WTC11 (cell line): ENCODE measurements around the gene DMXL1. TPM values are rescaled to one million over a fixed set of nuclear protein-coding genes. Genes with fewer than 3 reads are reported as not detected.

Source experiments
- ATAC-seq: fragments of 200-7000 bp; cut with Tn5 transposase; 2 replicates; pipeline ENCODE4 v1.10.0; 2021; ENCODE audit warnings: mild to moderate bottlenecking, moderate library complexity
- CTCF ChIA-PET: fragments of 300-600 bp; sonication (Branson Sonifier 250); formaldehyde crosslinking; loops from one replicate; lab custom pipeline; 2021; ENCODE audit warnings: antibody characterized with exemption; lab: Charles Lee
- POLR2A ChIA-PET: fragments of 350-600 bp; sonication (Branson Sonifier 250); formaldehyde crosslinking; loops from one replicate; lab custom pipeline; 2021; ENCODE audit warnings: antibody characterized with exemption; lab: Charles Lee
- DNase-seq: peaks from one replicate; pipeline ENCODE4 v3.0.0; 2021; ENCODE audit warnings: low spot score
- H3K27ac Mint-ChIP-seq: 2 replicates; pipeline ENCODE4 v1.8.0; 2021; ENCODE audit warnings: mixed read lengths
- H3K27me3 Mint-ChIP-seq: 2 replicates; pipeline ENCODE4 v1.8.0; 2021; ENCODE audit warnings: low read depth, mild to moderate bottlenecking, moderate library complexity, mixed read lengths
- H3K36me3 Mint-ChIP-seq: 2 replicates; pipeline ENCODE4 v1.8.0; 2021; ENCODE audit warnings: mixed read lengths
- H3K4me1 Mint-ChIP-seq: 2 replicates; pipeline ENCODE4 v1.8.0; 2022; ENCODE audit warnings: mixed read lengths
- H3K4me3 Mint-ChIP-seq: 2 replicates; pipeline ENCODE4 v1.8.0; 2021; ENCODE audit warnings: mild to moderate bottlenecking, moderate library complexity, mixed read lengths
- H3K9me3 Mint-ChIP-seq: 2 replicates; pipeline ENCODE4 v1.8.0; 2021; ENCODE audit warnings: mixed read lengths
- CREB1 ChIP-seq: sonication (generic); formaldehyde crosslinking; IDR thresholded peaks from 2 replicates; pipeline ENCODE4 v1.8.0; 2023; ENCODE audit warnings: mild to moderate bottlenecking, missing genetic modification reagents
- ETV6 ChIP-seq: sonication (generic); formaldehyde crosslinking; IDR thresholded peaks from 2 replicates; pipeline ENCODE4 v1.8.1; 2022; ENCODE audit warnings: mild to moderate bottlenecking, missing genetic modification reagents
- FOXP1 ChIP-seq: sonication (generic); formaldehyde crosslinking; IDR thresholded peaks from 2 replicates; pipeline ENCODE4 v1.8.0; 2022; ENCODE audit warnings: missing genetic modification reagents, mild to moderate bottlenecking, moderate library complexity, borderline replicate concordance
- KAT7 ChIP-seq: sonication (generic); formaldehyde crosslinking; IDR thresholded peaks from 2 replicates; pipeline ENCODE4 v1.8.1; 2023; ENCODE audit warnings: missing genetic modification reagents, mild to moderate bottlenecking, borderline replicate concordance
- MYBL2 ChIP-seq: sonication (generic); formaldehyde crosslinking; IDR thresholded peaks from 2 replicates; pipeline ENCODE4 v1.8.1; 2023; ENCODE audit warnings: mild to moderate bottlenecking, moderate library complexity, missing genetic modification reagents
- RELA ChIP-seq: sonication (generic); formaldehyde crosslinking; IDR thresholded peaks from 2 replicates; pipeline ENCODE4 v1.8.1; 2022; ENCODE audit warnings: missing genetic modification reagents, mild to moderate bottlenecking, borderline replicate concordance
- SMAD4 ChIP-seq: sonication (generic); formaldehyde crosslinking; IDR thresholded peaks from 2 replicates; pipeline ENCODE4 v1.8.0; 2022; ENCODE audit warnings: mild to moderate bottlenecking, missing genetic modification reagents
- TEAD4 ChIP-seq: sonication (generic); formaldehyde crosslinking; IDR thresholded peaks from 2 replicates; pipeline ENCODE4 v1.8.0; 2022; ENCODE audit warnings: mild to moderate bottlenecking, missing genetic modification reagents
- ZNF138 ChIP-seq: sonication (generic); formaldehyde crosslinking; conservative IDR thresholded peaks from 2 replicates; pipeline ENCODE4 v1.8.1; 2022; ENCODE audit warnings: mild to moderate bottlenecking, moderate library complexity, missing genetic modification reagents
- ZNF317 ChIP-seq: sonication (generic); formaldehyde crosslinking; IDR thresholded peaks from 2 replicates; pipeline ENCODE4 v1.8.1; 2023; ENCODE audit warnings: low read depth, mild to moderate bottlenecking, moderate library complexity, missing genetic modification reagents, borderline replicate concordance
- total RNA-seq: library from RNA; stranded (reverse); gene quantifications from 3 replicates; pipeline ENCODE4 v1.2.3, GENCODE V29; 2021
- TF ChIP-seq, protein P1 (sequence below): fragments of 250-450 bp; sonication (Bioruptor Pico); IDR thresholded peaks from 2 replicates; pipeline ENCODE4 v1.8.0; 2021; ENCODE audit warnings: mild to moderate bottlenecking
- TF ChIP-seq, protein P2 (sequence below): sonication (generic); formaldehyde crosslinking; IDR thresholded peaks from 2 replicates; pipeline ENCODE4 v1.8.0; 2022; ENCODE audit warnings: missing genetic modification reagents
- TF ChIP-seq, protein P3 (sequence below): sonication (generic); formaldehyde crosslinking; IDR thresholded peaks from 2 replicates; pipeline ENCODE4 v1.8.0; 2022; ENCODE audit warnings: mild to moderate bottlenecking, missing genetic modification reagents
- TF ChIP-seq, protein P4 (sequence below): sonication (generic); formaldehyde crosslinking; IDR thresholded peaks from 2 replicates; pipeline ENCODE4 v1.8.0; 2022; ENCODE audit warnings: mild to moderate bottlenecking, missing genetic modification reagents

DMXL1 gene
- total RNA-seq, 1 experiment from 2014 or later = 43.7 TPM

DNA sequence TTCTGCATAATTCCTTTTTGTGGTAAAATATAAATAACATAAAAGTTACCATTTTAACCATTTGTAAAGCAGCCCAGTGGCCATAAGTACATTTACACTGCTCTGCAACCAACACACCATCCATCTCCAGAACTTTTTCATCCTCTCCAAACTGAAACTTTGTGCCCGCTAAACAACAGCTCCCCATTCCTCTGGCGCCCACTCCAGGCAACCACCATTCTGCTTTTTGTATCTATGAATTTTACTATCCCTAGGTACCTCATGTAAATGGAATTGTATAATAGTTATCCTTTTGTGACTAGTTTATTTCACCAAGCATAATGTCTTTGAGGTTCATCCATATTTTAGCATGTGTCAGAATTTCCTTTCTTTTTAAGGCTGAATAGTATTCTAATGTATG is 141.1 kb downstream of the DMXL1 start (continued):
- TF ChIP-seq ZNF317 (no peak), ZNF138 (CRISPR knock-in tag) (no peak)
- TF ChIP-seq, all 79 proteins: peak for 0

DNA sequence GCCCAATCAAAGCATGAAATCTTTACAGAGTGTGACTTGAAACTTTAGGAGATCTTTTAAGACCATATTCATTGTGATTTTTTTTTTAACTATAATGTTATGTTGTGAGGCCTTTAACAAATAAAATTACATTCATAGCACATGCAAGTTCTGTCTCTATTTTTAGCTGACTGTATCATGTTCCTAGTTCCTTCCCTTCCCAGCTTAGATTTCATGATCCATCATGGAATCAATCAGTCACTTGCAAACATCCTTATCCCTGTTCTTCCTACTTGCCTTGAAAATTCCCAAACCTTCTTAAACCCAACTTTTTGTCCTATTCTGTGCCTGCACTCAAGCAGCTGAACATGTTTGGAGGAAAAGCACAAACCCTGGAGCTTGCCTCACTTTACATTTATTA is 141.8 kb downstream of the DMXL1 start:
- no peaks in the 10 kb centered on the region for H3K4me1 Mint-ChIP-seq
- H3K36me3 Mint-ChIP-seq = no peaks in the 10 kb centered on the region
- H3K9me3 Mint-ChIP-seq = no peaks in the 10 kb centered on the region
- H3K4me3 Mint-ChIP-seq = no peak overlapping the region
- CTCF ChIA-PET = no interaction called here
- no peak overlapping the region for H3K27ac Mint-ChIP-seq
- TF ChIP-seq, protein P1, sequence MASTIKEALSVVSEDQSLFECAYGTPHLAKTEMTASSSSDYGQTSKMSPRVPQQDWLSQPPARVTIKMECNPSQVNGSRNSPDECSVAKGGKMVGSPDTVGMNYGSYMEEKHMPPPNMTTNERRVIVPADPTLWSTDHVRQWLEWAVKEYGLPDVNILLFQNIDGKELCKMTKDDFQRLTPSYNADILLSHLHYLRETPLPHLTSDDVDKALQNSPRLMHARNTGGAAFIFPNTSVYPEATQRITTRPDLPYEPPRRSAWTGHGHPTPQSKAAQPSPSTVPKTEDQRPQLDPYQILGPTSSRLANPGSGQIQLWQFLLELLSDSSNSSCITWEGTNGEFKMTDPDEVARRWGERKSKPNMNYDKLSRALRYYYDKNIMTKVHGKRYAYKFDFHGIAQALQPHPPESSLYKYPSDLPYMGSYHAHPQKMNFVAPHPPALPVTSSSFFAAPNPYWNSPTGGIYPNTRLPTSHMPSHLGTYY (CRISPR knock-in tag) = no peak
- TF ChIP-seq, protein P2, sequence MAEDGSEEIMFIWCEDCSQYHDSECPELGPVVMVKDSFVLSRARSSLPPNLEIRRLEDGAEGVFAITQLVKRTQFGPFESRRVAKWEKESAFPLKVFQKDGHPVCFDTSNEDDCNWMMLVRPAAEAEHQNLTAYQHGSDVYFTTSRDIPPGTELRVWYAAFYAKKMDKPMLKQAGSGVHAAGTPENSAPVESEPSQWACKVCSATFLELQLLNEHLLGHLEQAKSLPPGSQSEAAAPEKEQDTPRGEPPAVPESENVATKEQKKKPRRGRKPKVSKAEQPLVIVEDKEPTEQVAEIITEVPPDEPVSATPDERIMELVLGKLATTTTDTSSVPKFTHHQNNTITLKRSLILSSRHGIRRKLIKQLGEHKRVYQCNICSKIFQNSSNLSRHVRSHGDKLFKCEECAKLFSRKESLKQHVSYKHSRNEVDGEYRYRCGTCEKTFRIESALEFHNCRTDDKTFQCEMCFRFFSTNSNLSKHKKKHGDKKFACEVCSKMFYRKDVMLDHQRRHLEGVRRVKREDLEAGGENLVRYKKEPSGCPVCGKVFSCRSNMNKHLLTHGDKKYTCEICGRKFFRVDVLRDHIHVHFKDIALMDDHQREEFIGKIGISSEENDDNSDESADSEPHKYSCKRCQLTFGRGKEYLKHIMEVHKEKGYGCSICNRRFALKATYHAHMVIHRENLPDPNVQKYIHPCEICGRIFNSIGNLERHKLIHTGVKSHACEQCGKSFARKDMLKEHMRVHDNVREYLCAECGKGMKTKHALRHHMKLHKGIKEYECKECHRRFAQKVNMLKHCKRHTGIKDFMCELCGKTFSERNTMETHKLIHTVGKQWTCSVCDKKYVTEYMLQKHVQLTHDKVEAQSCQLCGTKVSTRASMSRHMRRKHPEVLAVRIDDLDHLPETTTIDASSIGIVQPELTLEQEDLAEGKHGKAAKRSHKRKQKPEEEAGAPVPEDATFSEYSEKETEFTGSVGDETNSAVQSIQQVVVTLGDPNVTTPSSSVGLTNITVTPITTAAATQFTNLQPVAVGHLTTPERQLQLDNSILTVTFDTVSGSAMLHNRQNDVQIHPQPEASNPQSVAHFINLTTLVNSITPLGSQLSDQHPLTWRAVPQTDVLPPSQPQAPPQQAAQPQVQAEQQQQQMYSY (CRISPR knock-in tag) = no peak
- TF ChIP-seq FOXP1 (CRISPR knock-in tag) = no peak
- TF ChIP-seq KAT7 (CRISPR knock-in tag) = no peak
- no peak for TF ChIP-seq ZNF138 (CRISPR knock-in tag)
- TF ChIP-seq TEAD4 = no peak
- ATAC-seq = no peak
- no peak for DNase-seq
- POLR2A ChIA-PET = no interaction called here
- no peaks in the 10 kb centered on the region for H3K27me3 Mint-ChIP-seq

DNA sequence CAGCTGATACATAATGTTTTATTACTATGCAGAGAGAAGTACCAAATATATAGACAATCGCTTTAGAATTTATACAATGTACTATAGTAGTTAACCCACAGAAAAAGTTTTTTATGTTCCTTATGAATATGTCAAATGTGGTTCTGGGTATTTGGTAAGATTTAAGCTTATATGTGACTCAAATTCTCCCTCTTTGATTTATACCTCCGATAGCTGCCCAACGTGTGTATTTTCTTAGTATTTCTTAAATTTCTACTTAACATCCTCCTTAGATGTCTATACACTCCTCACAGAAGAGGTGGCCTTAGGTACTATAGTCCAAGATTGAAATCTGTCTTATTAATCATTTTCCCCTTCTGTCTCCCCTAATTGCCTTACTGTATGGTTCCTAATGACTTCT is 146.3 kb downstream of the DMXL1 start:
- CTCF ChIA-PET = no interaction called here
- Mint-ChIP-seq H3K36me3 (peaks cover 3% of the 10 kb centered on the region), H3K4me1 (no peaks in the 10 kb centered on the region), H3K9me3 (no peaks in the 10 kb centered on the region), H3K27me3 (no peaks in the 10 kb centered on the region), H3K4me3 (no peak overlapping the region), H3K27ac (no peak overlapping the region)
- TF ChIP-seq SMAD4 (CRISPR knock-in tag) = no peak
- no peak for TF ChIP-seq ETV6 (CRISPR knock-in tag)
- TF ChIP-seq CREB1 (CRISPR knock-in tag) = no peak
- TF ChIP-seq, protein P3, sequence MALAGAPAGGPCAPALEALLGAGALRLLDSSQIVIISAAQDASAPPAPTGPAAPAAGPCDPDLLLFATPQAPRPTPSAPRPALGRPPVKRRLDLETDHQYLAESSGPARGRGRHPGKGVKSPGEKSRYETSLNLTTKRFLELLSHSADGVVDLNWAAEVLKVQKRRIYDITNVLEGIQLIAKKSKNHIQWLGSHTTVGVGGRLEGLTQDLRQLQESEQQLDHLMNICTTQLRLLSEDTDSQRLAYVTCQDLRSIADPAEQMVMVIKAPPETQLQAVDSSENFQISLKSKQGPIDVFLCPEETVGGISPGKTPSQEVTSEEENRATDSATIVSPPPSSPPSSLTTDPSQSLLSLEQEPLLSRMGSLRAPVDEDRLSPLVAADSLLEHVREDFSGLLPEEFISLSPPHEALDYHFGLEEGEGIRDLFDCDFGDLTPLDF (CRISPR knock-in tag) = no peak
- no peak for TF ChIP-seq RELA (CRISPR knock-in tag)
- TF ChIP-seq, protein P4, sequence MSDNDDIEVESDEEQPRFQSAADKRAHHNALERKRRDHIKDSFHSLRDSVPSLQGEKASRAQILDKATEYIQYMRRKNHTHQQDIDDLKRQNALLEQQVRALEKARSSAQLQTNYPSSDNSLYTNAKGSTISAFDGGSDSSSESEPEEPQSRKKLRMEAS = no peak
- TF ChIP-seq MYBL2 = no peak
- TF ChIP-seq, protein P1 (CRISPR knock-in tag) = no peak
- ATAC-seq (no peak), DNase-seq (no peak)
- POLR2A ChIA-PET = no interaction called here
